Lower leg skin (tissue), 4 donors: ENCODE data around the gene SORCS2. TPM values are rescaled to one million over a fixed set of nuclear protein-coding genes. Genes with fewer than 3 reads are reported as not detected.

Experiments used
- DNase-seq, 2 donors: peaks; one replicate each; pipeline ENCODE4 v3.0.0-alpha.2; 2019; ENCODE audit warnings: low spot score in 2 of 2
- H3K4me3 ChIP-seq: fragments of 200-600 bp; sonication (generic); 2 replicates; pipeline ENCODE4 v1.5.1; 2017; ENCODE audit warnings: mild to moderate bottlenecking, low read depth; ENCODE audit not compliant: poor library complexity, severe bottlenecking
- CTCF ChIP-seq, 3 donors: fragments of 450-650 bp; IDR thresholded peaks; one replicate each; pipeline ENCODE4 v1.5.1; 2016; ENCODE audit warnings: antibody characterized with exemption in 3 of 3, mild to moderate bottlenecking in 3 of 3, moderate library complexity in 2 of 3
- POLR2A ChIP-seq, 2 donors: fragments of 450-650 bp; IDR thresholded peaks; one replicate each; pipeline ENCODE4 v1.6.1; 2016 to 2017; ENCODE audit warnings: antibody characterized with exemption in 2 of 2, mild to moderate bottlenecking in 1 of 2, moderate library complexity in 1 of 2
- WGBS, 2 donors: methylation state at CpG; one replicate each; pipeline ENCODE4 v1.1.5; 2018; 5-methylcytosine and 5-hydroxymethylcytosine counted together
- intact Hi-C: fragments of 100-400 bp; cut with DNase I; formaldehyde crosslinking; loops from one replicate; pipeline ENCODE4 v1.15.0; 2023; ENCODE audit warnings: low total_unique reads
- total RNA-seq, 4 donors: library from RNA; depleted of rRNA; stranded (reverse); fragments of >200 nt; gene quantifications; one replicate each; pipeline ENCODE4 v1.1.0, GENCODE V29; 2016

SORCS2 gene
- total RNA-seq, 4 donors from 2014 or later = 1.1 to 6.4 (median 1.5) TPM

- WGBS, 2 donors = 83 to 88% methylated on average over 6 to 7 of the region's 7 CpGs
- intact Hi-C loops = no loop called here
- DNase-seq = no peak
- TF ChIP-seq POLR2A (IDR thresholded peaks at IDR 0.05) = no peak
- no peak for TF ChIP-seq CTCF (IDR thresholded peaks at IDR 0.05)
- H3K4me3 ChIP-seq = no peak overlapping the region
Observed at GRCh38 chr4:7713757-7714156, 521.4 kb downstream of the SORCS2 start.

- TF ChIP-seq CTCF (IDR thresholded peaks at IDR 0.05) (no peak), POLR2A (IDR thresholded peaks at IDR 0.05) (no peak)
- DNase-seq = no peak
- WGBS, 2 donors = 93 to 97% methylated on average over 19 to 20 of the region's 20 CpGs
- no peak overlapping the region for H3K4me3 ChIP-seq
- intact Hi-C loops = no loop called here
Observed at GRCh38 chr4:7714176-7714575, 521.8 kb downstream of the SORCS2 start.

- TF ChIP-seq CTCF (IDR thresholded peaks at IDR 0.05) (no peak), POLR2A (IDR thresholded peaks at IDR 0.05) (no peak)
- H3K4me3 ChIP-seq = no peak overlapping the region
- intact Hi-C loops = no loop called here
- 86 to 96% methylated on average over 1 of the region's 1 CpG for WGBS, 2 donors
- DNase-seq = no peak
Observed at GRCh38 chr4:7714738-7715137, 522.4 kb downstream of the SORCS2 start.

- DNase-seq = no peak
- no peak overlapping the region for H3K4me3 ChIP-seq
- 79 to 85% methylated on average over 10 to 11 of the region's 11 CpGs for WGBS, 2 donors
- intact Hi-C loops = no loop called here
- TF ChIP-seq POLR2A (IDR thresholded peaks at IDR 0.05) = no peak
- TF ChIP-seq CTCF (IDR thresholded peaks at IDR 0.05) = no peak
Observed at GRCh38 chr4:7715271-7716009, 523.1 kb downstream of the SORCS2 start.

- intact Hi-C loops = no loop called here
- 71 to 80% methylated on average over 6 of the region's 6 CpGs for WGBS, 2 donors
- no peak overlapping the region for H3K4me3 ChIP-seq
- DNase-seq = no peak
- TF ChIP-seq CTCF (IDR thresholded peaks at IDR 0.05) (no peak), POLR2A (IDR thresholded peaks at IDR 0.05) (no peak)
Observed at GRCh38 chr4:7716010-7716721, 523.8 kb downstream of the SORCS2 start.
